NCI-H2227 (cell line): ENCODE data around the gene MYD88.

Experiments used
- DNase-seq: peaks from one replicate; lab custom pipeline; 2025; ENCODE audit not compliant: unreplicated experiment; lab: John Stamatoyannopoulos, UW

Gene MYD88

DNA sequence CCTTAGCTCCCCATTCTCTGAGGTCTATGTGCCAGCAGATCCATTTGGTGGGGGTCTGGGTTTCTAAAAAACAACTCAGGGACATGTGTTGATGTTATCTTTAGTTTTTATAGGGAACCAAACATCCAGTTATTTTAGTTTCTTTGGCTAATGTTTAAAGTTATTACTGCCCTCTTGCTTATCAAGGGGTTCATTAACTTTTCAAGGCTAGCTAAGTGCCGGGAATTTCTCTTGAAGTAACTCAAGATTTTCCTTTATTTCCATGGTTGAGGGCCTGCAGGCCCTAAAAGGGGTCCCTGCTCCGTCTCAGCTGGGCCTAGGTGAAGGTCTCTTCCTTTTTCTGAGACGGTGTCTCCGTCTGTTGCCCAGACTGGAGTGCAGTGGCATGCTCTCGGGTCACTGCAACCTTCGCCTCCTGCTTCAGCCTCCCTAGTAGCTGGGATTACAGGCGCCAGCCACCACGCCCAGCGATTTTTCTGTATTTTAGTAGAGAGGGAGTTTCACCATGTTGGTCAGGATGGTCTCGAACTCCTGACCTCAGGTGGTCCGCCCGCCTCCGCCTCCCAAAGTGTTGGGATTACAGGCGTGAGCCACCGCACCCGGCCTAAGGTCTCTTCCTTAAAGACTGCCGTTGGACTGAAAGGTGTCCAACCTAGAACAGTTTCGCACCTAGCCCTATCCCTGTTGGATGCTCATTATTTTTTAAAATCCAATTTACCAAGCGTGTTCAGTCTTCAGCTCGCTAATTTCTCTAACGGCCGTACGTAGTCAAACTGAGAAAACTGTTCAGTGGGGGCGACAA lies 25.6 kb downstream of the MYD88 start:
- DNase-seq = no peak

DNA sequence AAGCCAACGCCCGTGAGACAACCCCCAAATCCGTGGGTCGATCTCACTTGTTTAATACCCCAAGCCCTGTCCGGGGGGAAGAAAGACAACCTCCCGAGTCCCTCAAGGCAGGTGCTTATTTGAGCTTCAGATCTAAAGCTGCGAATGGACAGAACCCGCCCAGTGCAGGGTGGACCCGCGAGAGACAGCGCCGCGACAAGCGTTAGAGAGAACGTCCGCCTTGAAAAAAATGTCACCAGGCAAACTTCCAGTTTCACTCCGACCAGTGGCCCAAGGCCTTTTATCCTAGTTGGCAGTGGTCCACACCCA lies 26.1 kb downstream of the MYD88 start:
- no peak for DNase-seq

DNA sequence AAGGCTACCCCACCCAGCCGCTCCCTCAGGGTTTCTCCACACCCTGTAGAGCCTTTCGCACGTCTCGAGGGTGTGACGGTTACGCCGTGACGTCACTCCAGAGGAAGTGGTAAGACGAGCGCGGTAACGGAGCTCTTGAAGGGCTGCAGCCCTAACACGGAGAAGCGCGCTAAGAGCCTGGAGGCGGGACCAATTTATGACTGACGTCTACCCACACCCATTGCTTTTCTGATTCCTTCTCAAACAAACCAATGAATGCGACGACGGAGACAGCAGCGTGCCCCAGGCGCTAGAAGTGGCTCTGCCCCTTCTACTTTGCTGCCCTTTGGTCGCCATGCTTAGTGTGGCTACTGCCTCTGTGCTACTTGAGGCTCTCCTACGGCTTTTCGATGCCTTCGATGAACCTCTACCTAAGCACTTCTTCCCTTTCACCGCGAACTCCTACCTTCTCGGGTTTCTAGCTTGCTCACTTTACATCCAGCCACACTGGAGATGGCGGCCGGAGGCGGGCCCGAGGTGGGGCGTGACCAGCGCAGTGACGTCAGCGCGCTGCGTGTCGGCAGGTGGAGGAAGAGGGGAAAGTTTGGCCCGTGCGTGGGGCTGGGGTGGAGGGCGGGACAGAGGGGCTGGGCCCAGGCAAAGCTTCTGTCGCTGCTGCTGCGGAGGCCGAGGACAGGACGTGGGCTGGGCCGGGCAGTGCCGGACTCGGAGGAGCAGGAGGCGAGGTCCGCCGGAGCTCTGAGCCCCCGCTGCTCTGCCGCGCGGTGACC lies 26.7 kb downstream of the MYD88 start, which contains the start of gene OXSR1:
OXSR1 (plus strand) TSS at position 586 of the 770 bp plus-strand sequence. CDS start 340 bp downstream, outside the sequence.
- peak; percentile 98 for DNase-seq

DNA sequence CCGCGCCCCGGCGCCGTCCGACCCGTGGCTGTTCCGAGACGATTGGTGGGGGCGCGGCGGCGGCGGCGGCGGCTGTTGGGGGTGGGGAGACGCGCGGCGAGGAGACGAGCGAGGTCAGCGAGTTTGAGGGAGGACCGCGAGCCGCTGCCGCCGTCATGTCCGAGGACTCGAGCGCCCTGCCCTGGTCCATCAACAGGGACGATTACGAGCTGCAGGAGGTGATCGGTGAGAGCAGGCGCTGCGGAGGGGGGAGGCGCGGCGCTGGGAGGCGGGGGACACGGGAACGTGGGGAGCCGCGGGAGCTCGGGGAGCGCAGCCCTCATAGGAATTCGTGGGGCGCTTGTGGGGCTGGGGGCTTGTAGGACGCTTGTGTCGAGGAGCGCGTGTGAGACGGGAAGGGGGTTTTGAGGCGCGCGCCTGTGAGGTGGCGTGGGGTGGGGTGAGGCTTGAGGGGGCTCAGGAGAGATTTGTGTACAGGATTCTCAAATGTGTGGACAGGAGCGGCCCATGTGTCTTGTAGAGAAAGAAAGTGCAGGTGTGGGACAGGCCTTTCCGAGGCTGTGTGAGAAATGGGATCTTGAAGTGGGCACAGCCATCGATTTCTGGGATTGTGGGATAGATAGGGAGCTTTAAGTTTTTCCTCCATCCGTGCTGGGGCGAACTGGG lies 27.4 kb downstream of the MYD88 start:
- DNase-seq = peak; percentile 61

DNA sequence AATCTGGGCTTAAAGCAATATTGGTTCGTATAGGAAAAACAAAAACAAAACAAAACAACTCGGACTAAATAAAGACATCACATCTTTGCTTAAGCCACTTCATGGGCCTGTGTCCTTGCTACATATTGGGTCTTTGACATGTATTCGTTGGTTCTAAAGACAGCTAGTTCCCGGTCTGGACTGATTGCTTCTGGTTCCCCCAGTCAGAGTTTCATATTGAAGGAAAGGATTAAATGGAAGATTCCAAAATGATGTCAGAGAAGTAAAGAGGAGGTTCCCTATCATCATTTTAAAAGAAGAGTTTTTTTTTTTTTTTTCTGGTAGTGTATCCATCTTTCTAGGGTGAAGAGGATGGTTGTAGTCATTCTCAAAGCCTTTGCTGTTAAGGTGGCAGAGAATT lies 29.1 kb downstream of the MYD88 start:
- no peak for DNase-seq

DNA sequence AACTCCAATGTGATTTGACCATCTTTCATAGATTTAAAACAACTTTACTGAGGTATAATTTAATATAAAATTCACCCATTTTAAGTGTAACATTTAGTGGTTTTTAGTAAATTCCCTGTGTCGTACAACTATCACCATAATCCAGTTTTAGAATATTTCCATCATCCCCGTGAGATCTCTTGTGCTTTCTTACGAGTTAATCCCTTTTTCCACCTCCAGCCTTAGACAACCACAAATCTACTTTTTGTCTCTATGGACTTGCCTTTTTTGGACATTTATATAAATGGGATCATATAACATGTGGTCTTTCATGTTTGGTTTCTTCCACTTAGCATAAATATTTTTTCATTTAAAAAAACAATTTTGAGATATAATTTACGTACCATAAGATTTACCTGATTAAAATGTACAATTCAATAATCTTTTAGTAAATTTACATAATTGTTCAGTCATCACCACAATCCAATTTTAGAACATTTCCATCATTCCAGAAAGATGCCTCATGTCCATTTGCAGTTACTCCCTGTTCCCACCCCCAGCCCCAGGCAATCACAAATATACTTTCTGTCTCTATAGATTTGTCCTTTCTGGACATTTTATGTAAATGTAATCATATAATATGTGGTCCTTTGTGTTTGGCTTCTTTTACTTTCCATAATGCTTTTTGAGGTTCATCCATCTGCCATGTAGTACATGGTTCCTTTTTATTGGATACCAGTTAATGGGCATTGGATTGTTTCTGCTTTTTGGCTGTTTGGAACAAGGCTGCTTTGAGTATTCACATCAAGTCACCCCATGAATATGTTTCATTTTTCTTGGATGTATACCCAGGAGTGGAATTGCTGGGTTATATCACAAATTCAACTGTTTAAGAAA lies 29.9 kb downstream of the MYD88 start:
- no peak for DNase-seq

DNA sequence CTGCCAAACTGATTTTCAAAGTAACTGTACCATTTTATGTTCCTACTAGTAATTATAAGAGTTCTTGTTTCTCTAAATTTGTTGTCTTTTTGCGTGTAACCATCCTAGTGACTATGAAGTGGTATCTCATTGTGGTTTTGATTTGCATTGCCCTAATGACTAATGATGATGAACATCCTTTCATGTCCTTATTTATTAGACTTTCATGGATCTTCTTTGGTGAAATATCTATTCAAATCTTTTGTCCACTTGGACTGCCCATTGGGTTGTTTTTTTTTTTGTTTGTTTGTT lies 30.5 kb downstream of the MYD88 start:
- no peak for DNase-seq

DNA sequence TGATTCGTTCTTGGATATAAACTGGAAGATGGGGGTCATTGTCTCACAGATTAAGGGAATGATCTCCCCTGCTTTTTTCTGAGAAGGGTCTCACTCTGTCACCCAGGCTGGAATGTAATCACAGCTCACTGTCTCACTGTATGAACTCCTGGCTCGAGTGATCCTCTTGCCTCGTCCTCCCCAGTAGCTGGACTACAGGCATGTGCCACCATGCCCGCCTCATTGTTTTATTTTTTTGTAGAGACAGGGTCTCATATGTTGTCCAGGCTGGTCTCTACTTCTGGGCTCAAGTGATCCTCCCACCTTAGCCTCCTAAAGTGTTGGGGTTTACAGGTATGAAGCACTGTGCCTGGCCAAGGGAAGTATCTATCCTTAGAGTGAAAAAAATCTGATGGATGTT lies 32.3 kb downstream of the MYD88 start:
- DNase-seq = no peak

DNA sequence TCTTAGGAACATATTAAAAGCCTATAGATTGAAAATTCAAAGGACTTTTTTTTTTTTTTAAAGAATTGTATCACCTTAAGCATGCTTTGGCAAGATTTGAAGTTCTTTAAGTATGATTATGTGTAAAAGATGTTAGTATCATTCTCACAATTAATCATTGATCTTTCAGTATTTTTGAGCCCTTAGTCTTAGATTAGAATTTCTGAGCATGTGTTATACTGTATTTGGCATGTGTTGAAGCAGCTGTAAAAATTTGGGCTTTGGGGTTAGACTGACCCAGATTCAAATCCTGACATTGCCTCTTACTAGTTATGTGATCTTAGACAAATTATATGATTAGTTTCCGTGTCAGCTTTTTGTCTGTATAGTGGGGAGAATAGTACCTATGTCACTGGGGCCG lies 33.2 kb downstream of the MYD88 start:
- DNase-seq = no peak

DNA sequence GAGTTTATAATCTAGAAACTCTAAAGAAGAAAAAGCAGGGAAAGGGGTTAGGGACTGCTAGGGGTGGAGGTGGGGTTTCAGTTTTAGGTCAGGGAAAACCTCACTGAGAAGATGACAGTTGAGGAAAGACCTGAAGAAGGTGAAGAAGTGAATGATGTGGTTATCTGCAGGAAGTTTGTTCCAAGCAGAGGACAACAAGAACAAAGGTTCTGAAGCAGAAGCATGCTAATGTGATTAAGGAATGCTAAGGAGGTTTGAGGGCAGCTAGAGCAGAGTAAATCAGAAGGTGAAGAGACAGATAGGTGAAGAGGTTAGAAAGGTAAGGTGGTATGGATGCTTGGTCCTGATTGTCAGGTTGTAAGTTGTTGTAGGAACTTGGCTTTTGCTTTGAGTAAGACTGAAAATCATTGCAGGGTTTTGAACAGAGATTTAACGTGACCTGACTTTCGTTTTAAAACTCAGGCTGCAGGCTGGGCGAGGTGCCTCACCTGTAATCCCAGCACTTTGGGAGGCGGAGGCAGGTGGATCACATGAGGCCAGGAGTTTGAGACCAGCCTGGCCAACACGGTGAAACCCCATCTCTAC lies 35.5 kb downstream of the MYD88 start:
- no peak for DNase-seq

DNA sequence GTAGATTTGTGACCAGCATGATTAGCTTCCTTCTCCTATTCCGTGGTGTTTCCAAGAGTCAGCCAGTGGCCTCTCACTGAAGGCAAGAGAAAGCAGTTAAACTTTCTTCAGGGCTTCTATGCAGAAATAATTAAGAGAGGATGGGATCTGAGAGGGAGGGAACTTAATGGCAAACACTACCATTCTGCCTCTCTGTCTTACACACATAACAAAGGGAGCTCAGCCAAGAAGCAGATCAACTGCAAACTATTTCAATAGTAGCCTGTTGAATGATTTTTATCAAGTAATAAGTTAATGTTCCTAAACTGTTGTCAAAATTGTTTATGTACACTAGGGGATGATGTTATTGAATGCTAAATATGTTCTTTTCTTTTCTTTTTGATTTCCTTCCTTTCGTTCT lies 38.7 kb downstream of the MYD88 start:
- DNase-seq = no peak

DNA sequence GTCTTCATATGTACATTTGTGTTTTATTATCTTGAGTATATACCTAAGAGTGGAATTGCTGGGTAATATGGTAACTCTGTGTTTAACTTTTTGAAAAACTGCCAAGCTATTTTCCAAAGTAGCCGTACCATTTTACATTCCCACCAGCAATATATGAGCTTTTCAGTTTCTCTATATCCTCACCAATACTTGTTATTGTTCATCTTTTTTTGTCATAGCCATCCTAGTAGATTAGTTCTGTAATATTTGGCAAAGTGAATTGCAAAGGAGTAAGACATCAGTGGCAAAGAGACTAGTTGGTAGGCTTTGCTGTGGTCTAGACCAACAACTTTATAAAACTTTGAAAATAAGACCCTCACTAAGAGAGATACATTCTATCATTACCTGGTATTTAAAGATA lies 48.3 kb downstream of the MYD88 start:
- no peak for DNase-seq

DNA sequence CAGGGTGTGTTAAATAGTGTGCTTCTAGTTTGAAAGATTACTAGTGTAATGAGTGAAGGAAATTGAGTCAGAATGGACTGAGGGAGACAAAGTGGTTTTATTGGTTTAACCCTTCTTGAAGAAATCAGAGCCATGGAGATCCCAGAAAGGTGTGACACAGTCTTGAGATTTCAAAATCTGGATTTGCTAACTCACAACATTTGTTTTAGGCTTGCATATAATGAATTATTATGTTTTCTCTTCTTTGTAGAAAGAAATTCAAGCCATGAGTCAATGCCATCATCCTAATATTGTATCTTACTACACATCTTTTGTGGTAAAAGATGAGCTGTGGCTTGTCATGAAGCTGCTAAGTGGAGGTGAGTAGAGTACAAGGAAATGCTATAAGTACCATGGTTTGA lies 52.0 kb downstream of the MYD88 start:
- DNase-seq = no peak
